Measurements from ENCODE around the gene CYP24A1.

CYP24A1 gene

GRCh38 chr20:54160065-54161007 is 13.4 kb downstream of the CYP24A1 start:
- no peak for DNase-seq (ENCODE audit: low spot score)
- no peak for TF ChIP-seq CTCF (IDR thresholded peaks at IDR 0.05; ENCODE audit: extremely low read depth, missing control alignments)

- DNase-seq (ENCODE audit: low spot score): no peak
- TF ChIP-seq CTCF (IDR thresholded peaks at IDR 0.05; ENCODE audit: extremely low read depth, missing control alignments): no peak
Measured at GRCh38 chr20:54158856-54159418, 14.8 kb downstream of the CYP24A1 start.

- TF ChIP-seq CTCF (IDR thresholded peaks at IDR 0.05; ENCODE audit: extremely low read depth, missing control alignments): no peak
- no peak for DNase-seq (ENCODE audit: low spot score)
Measured at GRCh38 chr20:54158226-54158625, 15.6 kb downstream of the CYP24A1 start.

- no peak for DNase-seq (ENCODE audit: low spot score)
- TF ChIP-seq CTCF (IDR thresholded peaks at IDR 0.05; ENCODE audit: extremely low read depth, missing control alignments): no peak
Measured at GRCh38 chr20:54156981-54157835, 16.6 kb downstream of the CYP24A1 start.

- TF ChIP-seq CTCF (IDR thresholded peaks at IDR 0.05; ENCODE audit: extremely low read depth, missing control alignments): no peak
- DNase-seq (ENCODE audit: low spot score): no peak
Measured at GRCh38 chr20:54156522-54156921, 17.3 kb downstream of the CYP24A1 start.

- no peak for TF ChIP-seq CTCF (IDR thresholded peaks at IDR 0.05; ENCODE audit: extremely low read depth, missing control alignments)
- DNase-seq (ENCODE audit: low spot score): no peak
Measured at GRCh38 chr20:54155736-54156317, 18.0 kb downstream of the CYP24A1 start.

All from GM20000 (cell line).